WTC11 (cell line): ENCODE data around the gene NANOS1. TPM values are rescaled to one million over a fixed set of nuclear protein-coding genes. Genes with fewer than 3 reads are reported as not detected.

ENCODE experiments used
- ATAC-seq: fragments of 200-7000 bp; cut with Tn5 transposase; 2 replicates; pipeline ENCODE4 v1.10.0; 2021; ENCODE audit warnings: mild to moderate bottlenecking, moderate library complexity
- CTCF ChIA-PET: fragments of 300-600 bp; sonication (Branson Sonifier 250); formaldehyde crosslinking; loops from one replicate; lab custom pipeline; 2021; ENCODE audit warnings: antibody characterized with exemption; lab: Charles Lee
- POLR2A ChIA-PET: fragments of 350-600 bp; sonication (Branson Sonifier 250); formaldehyde crosslinking; loops from one replicate; lab custom pipeline; 2021; ENCODE audit warnings: antibody characterized with exemption; lab: Charles Lee
- DNase-seq: peaks from one replicate; pipeline ENCODE4 v3.0.0; 2021; ENCODE audit warnings: low spot score
- H3K27ac Mint-ChIP-seq: 2 replicates; pipeline ENCODE4 v1.8.0; 2021; ENCODE audit warnings: mixed read lengths
- H3K27me3 Mint-ChIP-seq: 2 replicates; pipeline ENCODE4 v1.8.0; 2021; ENCODE audit warnings: low read depth, mild to moderate bottlenecking, moderate library complexity, mixed read lengths
- H3K36me3 Mint-ChIP-seq: 2 replicates; pipeline ENCODE4 v1.8.0; 2021; ENCODE audit warnings: mixed read lengths
- H3K4me1 Mint-ChIP-seq: 2 replicates; pipeline ENCODE4 v1.8.0; 2022; ENCODE audit warnings: mixed read lengths
- H3K4me3 Mint-ChIP-seq: 2 replicates; pipeline ENCODE4 v1.8.0; 2021; ENCODE audit warnings: mild to moderate bottlenecking, moderate library complexity, mixed read lengths
- H3K9me3 Mint-ChIP-seq: 2 replicates; pipeline ENCODE4 v1.8.0; 2021; ENCODE audit warnings: mixed read lengths
- ATF1 ChIP-seq: sonication (generic); formaldehyde crosslinking; IDR thresholded peaks from 2 replicates; pipeline ENCODE4 v1.8.1; 2023; ENCODE audit warnings: mild to moderate bottlenecking, moderate library complexity, missing genetic modification reagents
- CTCF ChIP-seq: fragments of 200-600 bp; IDR thresholded peaks from 2 replicates; pipeline ENCODE4 v1.8.0; 2022; ENCODE audit warnings: antibody characterized with exemption
- E2F1 ChIP-seq: sonication (generic); formaldehyde crosslinking; IDR thresholded peaks from 2 replicates; pipeline ENCODE4 v1.8.0; 2022; ENCODE audit warnings: mild to moderate bottlenecking, missing genetic modification reagents
- E2F5 ChIP-seq: sonication (generic); formaldehyde crosslinking; IDR thresholded peaks from 2 replicates; pipeline ENCODE4 v1.8.1; 2022; ENCODE audit warnings: mild to moderate bottlenecking, moderate library complexity, missing genetic modification reagents
- ETV6 ChIP-seq: sonication (generic); formaldehyde crosslinking; IDR thresholded peaks from 2 replicates; pipeline ENCODE4 v1.8.1; 2022; ENCODE audit warnings: mild to moderate bottlenecking, missing genetic modification reagents
- FOXP4 ChIP-seq: sonication (generic); formaldehyde crosslinking; IDR thresholded peaks from 2 replicates; pipeline ENCODE4 v1.8.0; 2022; ENCODE audit warnings: mild to moderate bottlenecking, missing genetic modification reagents
- GRHL2 ChIP-seq: fragments of 250-450 bp; sonication (Bioruptor Pico); IDR thresholded peaks from 2 replicates; pipeline ENCODE4 v1.8.0; 2022; ENCODE audit warnings: mild to moderate bottlenecking, moderate library complexity; ENCODE audit not compliant: insufficient replicate concordance, severe bottlenecking
- GTF2I ChIP-seq: fragments of 250-450 bp; sonication (Bioruptor Pico); conservative IDR thresholded peaks from 2 replicates; pipeline ENCODE4 v1.4.0; 2021; ENCODE audit warnings: mild to moderate bottlenecking
- HMGXB4 ChIP-seq: sonication (generic); formaldehyde crosslinking; IDR thresholded peaks from 2 replicates; pipeline ENCODE4 v1.8.1; 2023; ENCODE audit warnings: mild to moderate bottlenecking, moderate library complexity, missing genetic modification reagents
- IRF1 ChIP-seq: sonication (generic); formaldehyde crosslinking; IDR thresholded peaks from 2 replicates; pipeline ENCODE4 v1.8.0; 2023; ENCODE audit warnings: missing genetic modification reagents
- JAZF1 ChIP-seq: fragments of 250-450 bp; sonication (Bioruptor Pico); IDR thresholded peaks from 2 replicates; pipeline ENCODE4 v1.9.0; 2021; ENCODE audit warnings: moderate library complexity, mild to moderate bottlenecking, inconsistent platforms
- MLX ChIP-seq: sonication (generic); formaldehyde crosslinking; IDR thresholded peaks from 2 replicates; pipeline ENCODE4 v1.8.1; 2023; ENCODE audit warnings: mild to moderate bottlenecking, missing genetic modification reagents, moderate library complexity
- NR1H2 ChIP-seq: sonication (generic); formaldehyde crosslinking; IDR thresholded peaks from 2 replicates; pipeline ENCODE4 v1.9.0; 2021; ENCODE audit warnings: mild to moderate bottlenecking, moderate library complexity, missing genetic modification reagents
- OVOL2 ChIP-seq: fragments of 250-450 bp; sonication (Bioruptor Pico); IDR thresholded peaks from 2 replicates; pipeline ENCODE4 v1.9.0; 2021; ENCODE audit warnings: mild to moderate bottlenecking, borderline replicate concordance
- PRRX2 ChIP-seq: fragments of 250-450 bp; sonication (Bioruptor Pico); IDR thresholded peaks from 2 replicates; pipeline ENCODE4 v1.8.0; 2021; ENCODE audit warnings: mild to moderate bottlenecking
- TP53 ChIP-seq: sonication (generic); formaldehyde crosslinking; IDR thresholded peaks from 2 replicates; pipeline ENCODE4 v1.8.1; 2023; ENCODE audit warnings: mild to moderate bottlenecking, missing genetic modification reagents
- ZNF121 ChIP-seq: sonication (generic); formaldehyde crosslinking; IDR thresholded peaks from 2 replicates; pipeline ENCODE4 v1.8.0; 2023; ENCODE audit warnings: missing genetic modification reagents
- ZNF263 ChIP-seq: sonication (generic); formaldehyde crosslinking; IDR thresholded peaks from 2 replicates; pipeline ENCODE4 v1.8.1; 2022; ENCODE audit warnings: low read depth, mild to moderate bottlenecking, moderate library complexity, missing genetic modification reagents
- ZNF416 ChIP-seq: fragments of 250-450 bp; sonication (Bioruptor Pico); IDR thresholded peaks from 2 replicates; pipeline ENCODE4 v1.9.0; 2021; ENCODE audit warnings: mild to moderate bottlenecking, inconsistent platforms
- total RNA-seq: library from RNA; stranded (reverse); gene quantifications from 3 replicates; pipeline ENCODE4 v1.2.3, GENCODE V29; 2021

The NANOS1 gene
- total RNA-seq, 1 experiment from 2014 or later: 2.9 TPM

- no peak for TF ChIP-seq NR1H2 (CRISPR knock-in tag)
These were observed 25.8 kb upstream of the NANOS1 start (continued) for GRCh38 chr10:119003572-119004289.

GRCh38 chr10:119005362-119006043 is 24.0 kb upstream of the NANOS1 start:
- TF ChIP-seq GRHL2 (CRISPR knock-in tag) (no peak), ZNF121 (CRISPR knock-in tag) (no peak), E2F1 (CRISPR knock-in tag) (no peak), FOXP4 (no peak)
- no peaks in the 10 kb centered on the region for H3K36me3 Mint-ChIP-seq
- H3K27me3 Mint-ChIP-seq: peaks cover 2% of the 10 kb centered on the region; the same call in 1 of the 2 replicates
- peaks cover 8% of the 10 kb centered on the region for H3K9me3 Mint-ChIP-seq
- no peak for ATAC-seq
- ChIA-PET CTCF (no interaction called here), POLR2A (no interaction called here)
- DNase-seq: no peak
- H3K4me1 Mint-ChIP-seq: peaks cover 3% of the 10 kb centered on the region; the same call in 1 of the 2 replicates
- H3K27ac Mint-ChIP-seq: no peak overlapping the region
- no peak overlapping the region for H3K4me3 Mint-ChIP-seq

GRCh38 chr10:119006451-119007210 is 22.9 kb upstream of the NANOS1 start:
- CTCF ChIA-PET: interaction anchor here (1.1 kb wide), 1 partner anchor 23 kb away, joined by 3 read pairs; the partner anchor contains the start of gene NANOS1
- TF ChIP-seq GTF2I (CRISPR knock-in tag) (no peak), MLX (no peak), PRRX2 (CRISPR knock-in tag) (no peak), JAZF1 (CRISPR knock-in tag) (no peak), CTCF (no peak), ZNF416 (no peak), HMGXB4 (CRISPR knock-in tag) (no peak), ETV6 (CRISPR knock-in tag) (no peak), TP53 (no peak), ZNF263 (CRISPR knock-in tag) (no peak), IRF1 (CRISPR knock-in tag) (no peak), E2F5 (no peak), OVOL2 (CRISPR knock-in tag) (no peak), ATF1 (no peak)

More at GRCh38 chr10:119006451-119007210, 22.9 kb upstream of the NANOS1 start:
- Mint-ChIP-seq H3K27me3 (peaks cover 2% of the 10 kb centered on the region; the same call in 1 of the 2 replicates), H3K27ac (no peak overlapping the region), H3K4me3 (no peak overlapping the region), H3K9me3 (peaks cover 13% of the 10 kb centered on the region), H3K4me1 (peaks cover 3% of the 10 kb centered on the region; the same call in 1 of the 2 replicates), H3K36me3 (no peaks in the 10 kb centered on the region)
- POLR2A ChIA-PET: no interaction called here
- DNase-seq: no peak
- ATAC-seq: no peak
